Effector CD8-positive, alpha-beta T cell (primary cell): Measurements from ENCODE around the gene IRF4.

Source experiments
- DNase-seq: peaks from one replicate; lab custom pipeline; 2025; lab: John Stamatoyannopoulos, UW

IRF4 gene

DNA sequence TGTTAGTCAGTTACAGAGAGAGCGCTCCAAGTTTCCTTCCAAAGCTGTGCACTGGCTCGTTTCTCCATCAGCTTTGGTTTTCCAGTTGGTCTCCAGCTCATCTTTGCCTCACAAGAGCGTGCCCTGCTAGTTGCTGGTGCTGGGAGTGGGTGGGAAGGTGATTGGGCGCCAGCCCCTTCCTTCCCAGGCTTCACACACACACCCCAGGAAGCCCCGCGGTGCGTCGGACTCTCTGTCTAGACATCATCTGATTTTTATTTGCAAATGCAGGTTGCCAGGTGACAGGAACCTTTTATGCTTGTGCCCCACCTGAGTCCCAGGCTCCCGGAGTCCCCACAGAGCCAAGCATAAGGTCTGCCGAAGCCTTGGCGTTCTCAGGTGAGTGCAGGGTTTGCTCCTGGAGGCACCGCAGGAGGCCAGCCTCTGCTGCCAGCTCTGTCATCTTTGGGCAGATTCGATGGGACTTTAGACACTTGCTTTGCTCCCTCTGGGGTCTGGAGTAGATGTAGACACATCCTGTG lies 7.1 kb downstream of the IRF4 start:
- DNase-seq = no peak

DNA sequence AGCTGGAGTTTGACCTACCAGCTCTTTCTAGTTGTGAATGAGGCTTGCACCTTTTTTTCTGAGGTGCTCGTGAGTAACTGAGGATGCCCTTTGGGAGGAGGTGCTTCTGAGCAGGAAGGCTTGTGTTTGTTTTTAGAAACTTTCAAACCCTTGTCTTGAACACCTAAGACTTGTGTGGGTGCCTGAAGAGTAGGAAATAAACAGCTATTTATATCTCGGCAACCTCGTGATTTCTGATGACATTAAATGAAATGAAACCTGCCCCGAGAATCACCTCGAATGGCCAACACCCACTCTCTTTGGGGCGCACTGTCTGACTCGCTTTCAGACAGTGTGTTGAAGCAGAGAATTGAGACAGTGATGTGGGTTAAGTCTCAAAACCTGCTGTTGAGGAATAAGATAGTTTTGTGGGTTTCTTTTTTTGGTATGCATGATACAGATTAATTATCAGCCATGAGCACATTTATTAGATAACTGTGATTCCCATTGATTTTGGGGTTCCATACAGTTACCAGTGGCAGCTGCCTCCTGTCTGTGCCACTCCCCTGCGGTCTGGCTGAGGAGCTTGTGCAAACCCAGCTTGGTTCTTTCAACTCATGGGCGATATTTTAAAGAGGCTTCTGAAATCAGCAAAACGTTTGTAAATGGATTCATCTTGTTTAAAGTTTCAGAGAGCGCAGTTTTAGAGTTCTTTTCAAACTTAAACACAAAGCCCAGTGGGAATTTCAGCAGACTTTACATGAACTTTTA lies 8.4 kb downstream of the IRF4 start:
- no peak for DNase-seq

DNA sequence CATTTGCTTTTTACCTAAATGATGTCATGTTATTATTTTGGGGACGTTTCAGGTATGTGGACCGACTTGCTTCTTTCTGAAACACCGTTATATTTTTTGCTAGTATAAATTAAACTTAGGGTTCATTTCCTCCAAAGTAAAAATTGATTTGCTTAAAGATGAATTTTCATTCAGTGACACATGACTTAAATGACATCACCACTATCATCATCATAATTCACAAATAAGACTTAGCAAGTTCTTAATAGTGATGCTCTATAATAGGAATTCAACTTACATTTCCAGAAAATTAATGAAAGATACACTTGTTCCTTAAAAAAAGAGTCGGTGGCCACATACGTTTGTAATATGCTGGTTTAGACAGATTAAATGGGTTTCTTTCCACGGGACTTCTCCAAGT lies 9.3 kb downstream of the IRF4 start:
- DNase-seq = no peak

DNA sequence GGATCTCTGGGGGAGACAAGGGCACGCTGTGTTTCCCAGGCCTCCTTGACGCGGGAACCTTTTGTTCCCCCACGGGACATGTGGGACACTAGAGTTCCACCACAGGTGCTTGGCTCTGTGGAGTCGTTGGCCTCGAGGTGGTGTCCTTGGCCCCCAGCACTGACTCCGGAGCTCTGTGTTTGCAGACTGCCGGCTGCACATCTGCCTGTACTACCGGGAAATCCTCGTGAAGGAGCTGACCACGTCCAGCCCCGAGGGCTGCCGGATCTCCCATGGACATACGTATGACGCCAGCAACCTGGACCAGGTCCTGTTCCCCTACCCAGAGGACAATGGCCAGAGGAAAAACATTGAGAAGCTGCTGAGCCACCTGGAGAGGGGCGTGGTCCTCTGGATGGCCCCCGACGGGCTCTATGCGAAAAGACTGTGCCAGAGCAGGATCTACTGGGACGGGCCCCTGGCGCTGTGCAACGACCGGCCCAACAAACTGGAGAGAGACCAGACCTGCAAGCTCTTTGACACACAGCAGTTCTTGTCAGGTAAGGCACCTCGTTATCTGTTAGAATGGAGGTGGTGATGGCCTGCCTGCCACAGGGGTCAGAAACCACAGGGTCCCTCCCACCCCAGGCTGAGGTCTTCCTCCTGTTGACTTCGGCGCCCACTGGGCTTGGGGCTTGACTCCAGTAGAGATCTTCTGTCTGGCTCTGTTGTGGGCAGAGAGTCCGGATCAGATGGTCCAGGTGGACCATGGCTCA lies 9.9 kb downstream of the IRF4 start:
- DNase-seq = no peak

DNA sequence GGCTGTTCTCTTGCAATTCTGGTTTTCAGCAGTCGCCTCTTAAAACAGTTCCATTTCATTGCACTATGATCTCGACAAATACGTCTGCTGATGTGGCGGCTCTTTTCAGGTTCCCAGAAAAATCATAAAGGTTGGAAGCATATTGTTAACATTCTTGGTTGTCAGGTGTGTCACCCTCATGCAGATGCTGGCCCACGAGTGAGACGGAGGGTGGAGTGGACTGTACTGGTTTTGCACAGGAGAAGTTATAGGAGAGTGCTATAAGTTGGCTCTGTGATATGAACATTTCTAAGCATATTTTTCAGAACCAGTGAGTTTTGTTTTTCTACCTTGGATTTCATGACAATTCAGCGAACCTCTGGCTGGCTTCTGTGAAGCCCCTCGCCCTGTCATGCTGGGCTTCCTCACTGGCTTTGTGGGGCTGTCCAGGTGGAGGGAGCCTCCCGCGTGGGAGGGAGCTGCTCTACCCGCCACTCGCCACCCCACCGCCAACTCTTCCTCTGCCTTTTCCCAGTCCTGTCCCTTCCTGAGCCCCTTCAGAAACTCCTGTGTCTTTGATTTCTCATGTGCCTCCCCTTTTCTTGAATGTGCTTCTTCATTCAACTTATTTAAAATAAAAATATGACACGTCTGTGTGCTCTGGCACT lies 10.6 kb downstream of the IRF4 start:
- DNase-seq = no peak

DNA sequence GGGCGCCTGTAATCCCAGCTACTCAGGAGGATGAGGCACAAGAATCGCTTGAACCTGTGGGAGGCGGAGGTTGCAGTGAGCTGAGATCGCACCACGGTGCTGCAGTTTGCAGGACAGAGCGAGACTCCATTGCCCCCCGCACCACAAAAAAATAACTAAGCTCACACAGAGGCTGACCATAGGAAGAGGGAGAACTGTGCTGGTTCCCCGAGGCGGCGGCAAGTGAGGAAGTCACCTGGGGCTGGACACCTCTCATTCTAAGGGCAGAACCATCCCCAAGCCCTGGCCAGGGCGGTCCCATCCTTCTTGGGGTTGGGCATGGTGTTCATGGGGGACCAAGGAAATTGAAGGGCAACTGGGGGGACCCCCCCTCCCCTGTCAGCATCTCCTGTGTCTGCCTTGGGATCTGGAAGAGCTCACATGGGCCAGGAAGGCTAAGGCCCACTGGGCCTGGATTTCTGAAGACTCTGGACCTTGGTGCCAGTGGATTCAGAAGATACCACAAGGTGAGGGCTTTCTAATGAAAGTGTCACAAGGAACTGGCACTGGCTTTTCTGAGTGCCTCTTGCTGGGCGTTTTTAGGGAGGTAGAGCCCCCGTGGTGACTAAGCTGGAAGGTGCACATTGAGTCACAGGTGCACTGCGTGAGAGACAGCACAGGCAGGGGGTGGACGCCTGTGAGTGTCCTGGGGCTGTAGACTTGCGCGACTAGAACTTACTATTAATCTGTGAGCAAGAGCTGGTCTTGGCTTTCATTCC lies 11.5 kb downstream of the IRF4 start:
- no peak for DNase-seq

DNA sequence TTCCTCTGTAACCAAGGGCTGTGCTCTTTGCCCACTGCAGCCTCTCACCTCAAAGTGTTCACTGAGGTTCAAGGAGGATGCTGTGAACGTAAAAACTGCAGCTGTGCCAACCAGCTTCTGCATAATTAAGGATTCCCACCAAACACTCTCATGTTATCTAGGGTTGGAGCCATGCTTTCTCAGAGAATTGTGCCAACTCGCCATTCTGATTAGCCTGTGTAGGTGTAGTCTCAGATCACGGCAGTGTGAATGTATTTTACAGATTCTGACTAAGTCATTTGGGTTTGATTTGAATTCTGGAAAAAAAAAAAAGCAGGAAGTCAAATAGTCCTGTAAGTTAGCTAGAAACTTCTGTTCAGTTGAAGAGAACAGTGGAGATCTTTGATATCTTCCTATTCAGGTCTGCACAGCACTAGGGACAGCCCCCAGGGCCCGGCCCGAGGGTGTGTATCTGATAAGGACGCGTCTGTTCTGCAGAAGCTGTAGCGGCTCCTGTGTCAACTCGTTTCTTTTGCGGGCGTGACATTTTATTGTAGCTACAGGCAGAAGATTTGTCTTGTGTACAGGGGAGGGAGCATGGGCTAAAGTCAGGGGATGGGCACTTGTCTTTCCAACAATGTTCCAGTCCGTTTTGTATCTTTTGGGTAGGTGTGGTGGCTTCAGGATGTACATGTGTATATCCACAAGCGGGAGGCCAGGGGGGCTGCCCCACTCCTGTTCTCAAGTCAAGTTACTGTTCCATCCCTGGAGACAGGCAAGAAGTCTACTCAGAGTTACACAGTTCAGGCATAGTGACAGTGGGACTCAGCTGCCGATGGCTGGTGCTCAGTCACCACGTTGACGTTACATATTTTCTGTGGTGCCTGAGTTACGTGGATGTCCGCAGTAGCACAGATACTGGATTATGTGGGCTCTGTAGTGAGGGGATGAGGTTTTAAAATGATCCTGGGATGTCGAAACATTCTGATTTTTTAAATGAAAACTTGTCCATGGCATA lies 12.4 kb downstream of the IRF4 start:
- DNase-seq = no peak

DNA sequence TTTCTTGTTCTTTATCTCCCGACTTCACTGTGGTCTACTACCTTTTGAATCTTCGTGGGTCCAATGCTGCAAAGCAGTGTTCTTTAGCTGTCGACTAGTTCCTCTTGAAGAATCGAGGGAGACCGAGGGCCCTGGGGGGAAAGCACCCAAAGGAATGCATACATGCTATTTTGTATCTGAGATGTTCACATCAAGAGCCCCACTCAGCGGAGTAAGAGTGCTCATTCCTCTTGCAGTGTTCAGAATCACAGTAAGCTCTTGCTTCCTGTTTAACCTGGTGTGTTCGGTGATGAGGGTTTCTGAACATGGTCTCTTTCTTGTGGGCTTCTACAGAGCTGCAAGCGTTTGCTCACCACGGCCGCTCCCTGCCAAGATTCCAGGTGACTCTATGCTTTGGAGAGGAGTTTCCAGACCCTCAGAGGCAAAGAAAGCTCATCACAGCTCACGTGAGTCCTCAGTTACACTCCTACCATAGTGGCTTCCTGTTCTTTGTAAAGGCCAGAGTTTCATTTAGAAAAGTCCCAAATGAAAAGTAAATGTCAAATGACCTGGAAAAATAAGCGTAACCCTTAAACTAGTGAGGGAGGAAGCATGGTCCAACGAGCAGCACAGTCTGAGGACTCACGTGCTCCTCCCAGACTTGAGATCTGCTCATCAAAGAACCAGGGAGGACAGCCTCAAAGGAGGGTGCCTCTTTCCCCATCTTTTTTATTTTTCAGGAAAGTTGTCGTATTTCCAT lies 13.3 kb downstream of the IRF4 start:
- no peak for DNase-seq

DNA sequence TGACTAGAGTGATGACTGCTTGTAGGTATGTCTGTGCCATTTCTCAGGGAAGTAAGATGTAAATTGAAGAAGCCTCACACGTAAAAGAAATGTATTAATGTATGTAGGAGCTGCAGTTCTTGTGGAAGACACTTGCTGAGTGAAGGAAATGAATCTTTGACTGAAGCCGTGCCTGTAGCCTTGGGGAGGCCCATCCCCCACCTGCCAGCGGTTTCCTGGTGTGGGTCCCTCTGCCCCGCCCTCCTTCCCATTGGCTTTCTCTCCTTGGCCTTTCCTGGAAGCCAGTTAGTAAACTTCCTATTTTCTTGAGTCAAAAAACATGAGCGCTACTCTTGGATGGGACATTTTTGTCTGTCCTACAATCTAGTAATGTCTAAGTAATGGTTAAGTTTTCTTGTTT lies 16.6 kb downstream of the IRF4 start:
- DNase-seq = no peak

DNA sequence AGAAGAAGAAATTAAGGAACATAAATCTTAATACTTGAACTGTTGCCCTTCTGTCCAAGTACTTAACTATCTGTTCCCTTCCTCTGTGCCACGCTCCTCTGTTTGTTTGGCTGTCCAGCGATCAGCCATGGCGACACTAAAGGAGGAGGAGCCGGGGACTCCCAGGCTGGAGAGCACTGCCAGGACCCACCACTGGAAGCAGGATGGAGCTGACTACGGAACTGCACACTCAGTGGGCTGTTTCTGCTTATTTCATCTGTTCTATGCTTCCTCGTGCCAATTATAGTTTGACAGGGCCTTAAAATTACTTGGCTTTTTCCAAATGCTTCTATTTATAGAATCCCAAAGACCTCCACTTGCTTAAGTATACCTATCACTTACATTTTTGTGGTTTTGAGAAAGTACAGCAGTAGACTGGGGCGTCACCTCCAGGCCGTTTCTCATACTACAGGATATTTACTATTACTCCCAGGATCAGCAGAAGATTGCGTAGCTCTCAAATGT lies 17.1 kb downstream of the IRF4 start:
- DNase-seq = no peak

DNA sequence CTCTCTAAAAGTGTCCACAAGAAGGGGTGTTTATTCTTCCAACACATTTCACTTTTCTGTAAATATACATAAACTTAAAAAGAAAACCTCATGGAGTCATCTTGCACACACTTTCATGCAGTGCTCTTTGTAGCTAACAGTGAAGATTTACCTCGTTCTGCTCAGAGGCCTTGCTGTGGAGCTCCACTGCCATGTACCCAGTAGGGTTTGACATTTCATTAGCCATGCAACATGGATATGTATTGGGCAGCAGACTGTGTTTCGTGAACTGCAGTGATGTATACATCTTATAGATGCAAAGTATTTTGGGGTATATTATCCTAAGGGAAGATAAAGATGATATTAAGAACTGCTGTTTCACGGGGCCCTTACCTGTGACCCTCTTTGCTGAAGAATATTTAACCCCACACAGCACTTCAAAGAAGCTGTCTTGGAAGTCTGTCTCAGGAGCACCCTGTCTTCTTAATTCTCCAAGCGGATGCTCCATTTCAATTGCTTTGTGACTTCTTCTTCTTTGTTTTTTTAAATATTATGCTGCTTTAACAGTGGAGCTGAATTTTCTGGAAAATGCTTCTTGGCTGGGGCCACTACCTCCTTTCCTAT lies 17.9 kb downstream of the IRF4 start:
- no peak for DNase-seq

DNA sequence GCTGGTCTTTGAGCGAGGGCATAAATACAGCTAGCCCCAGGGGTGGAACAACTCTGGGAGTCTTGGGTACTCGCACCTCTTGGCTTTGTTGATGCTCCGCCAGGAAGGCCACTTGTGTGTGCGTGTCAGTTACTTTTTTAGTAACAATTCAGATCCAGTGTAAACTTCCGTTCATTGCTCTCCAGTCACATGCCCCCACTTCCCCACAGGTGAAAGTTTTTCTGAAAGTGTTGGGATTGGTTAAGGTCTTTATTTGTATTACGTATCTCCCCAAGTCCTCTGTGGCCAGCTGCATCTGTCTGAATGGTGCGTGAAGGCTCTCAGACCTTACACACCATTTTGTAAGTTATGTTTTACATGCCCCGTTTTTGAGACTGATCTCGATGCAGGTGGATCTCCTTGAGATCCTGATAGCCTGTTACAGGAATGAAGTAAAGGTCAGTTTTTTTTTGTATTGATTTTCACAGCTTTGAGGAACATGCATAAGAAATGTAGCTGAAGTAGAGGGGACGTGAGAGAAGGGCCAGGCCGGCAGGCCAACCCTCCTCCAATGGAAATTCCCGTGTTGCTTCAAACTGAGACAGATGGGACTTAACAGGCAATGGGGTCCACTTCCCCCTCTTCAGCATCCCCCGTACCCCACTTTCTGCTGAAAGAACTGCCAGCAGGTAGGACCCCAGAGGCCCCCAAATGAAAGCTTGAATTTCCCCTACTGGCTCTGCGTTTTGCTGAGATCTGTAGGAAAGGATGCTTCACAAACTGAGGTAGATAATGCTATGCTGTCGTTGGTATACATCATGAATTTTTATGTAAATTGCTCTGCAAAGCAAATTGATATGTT lies 19.2 kb downstream of the IRF4 start:
- no peak for DNase-seq

DNA sequence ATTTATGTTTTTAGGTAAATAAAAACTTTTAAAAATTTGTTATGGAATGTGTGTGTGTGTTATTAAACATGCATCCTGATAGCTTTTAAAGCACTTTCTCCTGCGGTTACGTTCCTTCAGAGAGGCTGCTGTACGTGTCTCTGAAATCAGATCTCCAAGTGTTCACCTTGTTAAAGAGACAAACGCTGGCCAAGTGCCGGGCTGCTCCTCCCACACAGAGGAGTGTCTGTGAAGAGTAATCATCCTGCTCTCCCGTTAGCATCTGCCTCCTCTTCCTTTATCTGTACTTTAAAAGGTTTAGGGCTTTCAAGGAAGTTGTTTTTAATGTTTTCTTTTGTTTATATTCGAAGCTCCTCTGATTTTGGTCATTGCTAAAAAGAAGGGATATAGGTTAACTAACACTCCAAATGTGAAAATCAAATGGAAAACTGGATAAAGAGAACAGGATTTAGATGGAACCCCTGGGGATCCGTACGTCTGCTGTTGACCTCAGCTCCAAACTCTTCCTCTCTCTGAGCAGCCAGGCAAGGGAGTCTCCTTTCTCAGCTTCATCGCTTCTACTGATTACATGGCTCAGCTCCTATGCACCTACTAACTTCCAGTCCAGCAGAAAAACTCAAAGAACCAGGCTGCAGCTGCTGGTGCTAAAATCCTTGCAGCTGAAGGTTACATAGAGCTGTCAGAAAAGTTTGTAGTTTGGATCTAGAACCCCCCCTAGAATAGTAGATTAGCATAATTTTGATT lies 20.0 kb downstream of the IRF4 start:
- no peak for DNase-seq

DNA sequence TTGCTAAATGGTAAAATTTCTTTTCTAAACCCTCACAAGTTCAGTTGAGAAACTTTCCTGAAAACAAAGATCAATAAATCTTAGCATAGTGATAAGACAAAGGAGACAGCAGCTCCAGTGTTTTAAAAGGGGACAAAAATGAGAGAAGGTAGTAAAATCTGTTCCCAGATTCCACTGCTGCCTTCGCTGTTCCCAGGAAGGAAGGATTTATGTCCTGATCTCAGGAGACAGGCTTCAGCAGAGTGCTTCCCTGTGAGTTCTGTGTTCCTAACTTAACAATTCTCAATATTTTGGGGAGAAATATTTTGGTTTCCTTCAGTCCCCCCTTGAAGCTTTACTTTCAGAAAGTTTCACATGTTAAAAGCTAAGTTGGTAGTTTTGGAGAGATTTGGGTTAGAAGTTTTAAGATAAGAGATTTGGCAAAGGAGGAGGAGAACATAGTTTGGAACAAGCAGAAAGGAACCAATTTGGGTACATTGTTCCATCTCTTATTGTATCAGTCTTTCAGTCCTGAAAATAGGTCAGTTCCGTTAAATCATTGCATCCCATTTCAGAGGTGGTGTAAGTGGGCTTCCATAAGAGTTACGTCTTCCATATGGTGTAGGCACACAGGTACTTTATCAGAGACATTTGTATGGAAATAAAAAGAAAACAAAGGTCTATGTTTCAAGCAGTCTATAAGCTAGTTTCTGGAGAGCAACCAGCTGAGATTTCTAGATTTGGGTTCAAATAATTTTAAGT lies 20.8 kb downstream of the IRF4 start:
- DNase-seq = no peak

DNA sequence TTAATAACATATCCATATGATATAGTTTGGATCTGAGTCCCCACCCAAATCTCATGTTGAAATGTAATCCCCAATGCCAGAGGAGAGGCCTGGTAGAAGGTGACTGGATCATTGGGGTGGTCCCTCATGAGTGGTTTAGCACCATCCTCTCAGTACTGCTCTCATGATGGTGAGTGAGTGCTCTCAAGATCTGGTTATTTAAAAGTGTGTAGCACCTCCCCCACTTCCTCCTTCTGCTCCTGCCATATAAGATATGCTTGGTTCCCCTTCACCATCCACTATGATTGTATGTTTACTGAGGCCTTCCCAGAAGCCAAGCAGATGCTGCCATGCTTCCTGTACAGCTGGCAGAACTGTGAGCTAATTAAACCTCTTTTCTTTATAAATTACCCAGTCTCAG lies 22.9 kb downstream of the IRF4 start:
- DNase-seq = no peak

DNA sequence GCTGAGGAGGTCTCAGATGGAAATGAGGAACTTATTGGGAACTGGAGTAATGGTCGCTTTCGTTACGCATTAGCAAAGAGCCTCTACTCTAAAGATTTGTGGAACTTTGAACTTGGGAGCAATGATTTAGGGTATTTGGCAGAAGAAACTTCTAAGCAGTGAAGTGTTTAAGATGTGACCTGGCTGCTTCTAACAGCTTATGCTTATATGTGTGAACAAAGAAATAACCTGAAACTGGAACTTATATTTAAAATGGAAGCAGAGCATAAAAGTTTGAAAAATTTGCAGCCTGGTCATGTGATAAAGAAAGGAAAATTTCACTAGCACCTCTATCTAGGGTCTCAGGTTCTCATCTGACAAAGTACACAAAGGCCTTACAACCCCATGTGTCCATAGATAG lies 23.5 kb downstream of the IRF4 start:
- DNase-seq = no peak

DNA sequence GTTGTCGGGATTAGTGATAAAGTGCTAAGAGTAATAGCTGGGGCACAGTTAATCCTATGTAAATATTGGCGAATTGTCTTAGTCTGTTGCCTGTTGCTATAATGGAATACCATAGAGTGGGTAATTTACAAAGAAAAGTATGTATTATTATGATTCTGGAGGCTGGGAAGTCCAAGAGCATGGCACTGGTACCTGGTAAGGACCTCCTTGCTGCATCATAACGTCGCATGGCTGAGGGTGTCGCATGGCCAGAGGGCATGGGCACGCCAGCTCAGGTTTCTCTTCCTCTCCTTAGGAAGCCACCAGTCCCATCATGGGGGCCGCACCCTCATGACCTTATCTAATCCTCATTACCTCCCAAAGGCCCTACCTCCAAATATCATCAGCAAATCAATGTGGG lies 29.7 kb downstream of the IRF4 start:
- no peak for DNase-seq
